OCI-LY1 (cell line): ENCODE data around the gene PRELID2.

ENCODE experiments used
- H2AFZ ChIP-seq: fragments of 200-600 bp; sonication (generic), shearing (Covaris generic); 2 replicates; pipeline ENCODE4 v1.6.0; 2014; ENCODE audit warnings: antibody characterized with exemption, mild to moderate bottlenecking, low read length
- H3F3A ChIP-seq: fragments of 200-600 bp; sonication (generic), shearing (Covaris generic); 2 replicates; pipeline ENCODE4 v1.6.0; 2014; ENCODE audit warnings: mild to moderate bottlenecking, antibody characterized with exemption, low read length, moderate library complexity; ENCODE audit not compliant: insufficient read depth
- H3K27ac ChIP-seq: fragments of 200-600 bp; sonication (generic); 2 replicates; pipeline ENCODE4 v1.5.1; 2014; ENCODE audit warnings: low read length, mixed run types, mild to moderate bottlenecking, low read depth; ENCODE audit not compliant: poor library complexity, severe bottlenecking
- H3K27me3 ChIP-seq: fragments of 200-600 bp; sonication (generic); 2 replicates; pipeline ENCODE4 v1.6.0; 2014; ENCODE audit warnings: antibody characterized with exemption, mild to moderate bottlenecking, low read length, moderate library complexity; ENCODE audit not compliant: insufficient read depth
- H3K36me3 ChIP-seq: fragments of 200-600 bp; sonication (generic); 2 replicates; pipeline ENCODE4 v1.6.1; 2014; ENCODE audit warnings: mild to moderate bottlenecking, antibody characterized with exemption, low read length, moderate library complexity, mixed read lengths; ENCODE audit not compliant: insufficient read depth
- H3K4me1 ChIP-seq: fragments of 200-600 bp; sonication (generic); 2 replicates; pipeline ENCODE4 v1.5.1; 2014; ENCODE audit warnings: mild to moderate bottlenecking, low read length, moderate library complexity; ENCODE audit not compliant: insufficient read depth, severe bottlenecking
- H3K4me2 ChIP-seq: fragments of 200-600 bp; sonication (generic), shearing (Covaris generic); 2 replicates; pipeline ENCODE4 v1.6.1; 2014; ENCODE audit warnings: low read length
- H3K4me3 ChIP-seq: fragments of 200-600 bp; sonication (generic); 2 replicates; pipeline ENCODE4 v1.5.1; 2014; ENCODE audit warnings: low read length, low read depth, mild to moderate bottlenecking, mixed read lengths; ENCODE audit not compliant: poor library complexity, severe bottlenecking
- H3K79me2 ChIP-seq: fragments of 200-600 bp; shearing (Covaris generic); 2 replicates; pipeline ENCODE4 v1.6.1; 2016; ENCODE audit warnings: mixed run types, low read length, mixed read lengths; ENCODE audit not compliant: insufficient read depth
- H3K9ac ChIP-seq: fragments of 200-600 bp; sonication (generic), shearing (Covaris generic); 2 replicates; pipeline ENCODE4 v1.6.1; 2014; ENCODE audit warnings: mild to moderate bottlenecking, low read length, mixed read lengths
- H3K9me2 ChIP-seq: fragments of 200-600 bp; sonication (generic), shearing (Covaris generic); 2 replicates; pipeline ENCODE4 v1.6.1; 2014; ENCODE audit warnings: low read depth, mild to moderate bottlenecking, low read length, mixed read lengths
- H3K9me3 ChIP-seq: fragments of 200-600 bp; shearing (Covaris generic); 2 replicates; pipeline ENCODE4 v1.6.1; 2014; ENCODE audit warnings: low read length, mixed read lengths
- H4K20me1 ChIP-seq: fragments of 200-600 bp; sonication (generic), shearing (Covaris generic); 2 replicates; pipeline ENCODE4 v1.6.0; 2016; ENCODE audit warnings: mild to moderate bottlenecking, low read length; ENCODE audit not compliant: insufficient read depth
- EZH2 ChIP-seq: fragments of 200-600 bp; sonication (generic), shearing (Covaris generic); IDR thresholded peaks from 2 replicates; pipeline ENCODE4 v1.8.0; 2017; ENCODE audit warnings: borderline replicate concordance, mixed run types, mild to moderate bottlenecking, antibody characterized with exemption, low read length, moderate library complexity, mixed read lengths
- TF ChIP-seq, protein P1 (sequence below): fragments of 200-600 bp; sonication (generic), shearing (Covaris generic); IDR thresholded peaks from 2 replicates; pipeline ENCODE4 v1.5.1; 2017; ENCODE audit warnings: mild to moderate bottlenecking, antibody characterized with exemption, low read length, moderate library complexity, mixed read lengths

The PRELID2 gene

DNA sequence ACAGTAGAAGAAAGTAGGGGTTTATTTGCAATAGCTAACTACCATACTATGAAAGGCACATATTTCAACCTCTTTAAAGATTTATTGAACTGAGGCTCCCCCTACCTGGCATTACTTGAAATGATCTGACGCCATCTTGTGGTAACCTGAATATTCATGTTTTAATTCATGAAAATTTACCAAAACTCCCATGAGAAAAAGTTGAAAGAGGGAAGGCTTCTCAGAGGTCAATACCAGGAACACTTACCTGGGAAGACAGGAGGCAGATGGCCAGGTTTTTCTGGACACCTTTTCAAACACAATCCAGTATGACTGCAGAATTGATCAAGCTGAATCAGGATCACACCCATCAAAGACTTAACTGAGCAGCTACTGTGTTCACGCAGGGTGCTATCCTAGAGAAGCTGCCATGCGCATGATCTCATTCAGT is 9.4 kb downstream of the PRELID2 start:
- Histone ChIP-seq H3K4me2 (no peak overlapping the region), H2AFZ (no peak overlapping the region), H3K9me2 (no peaks in the 10 kb centered on the region), H3F3A (no peaks in the 10 kb centered on the region), H3K79me2 (no peaks in the 10 kb centered on the region), H3K9ac (no peak overlapping the region), H3K4me1 (no peaks in the 10 kb centered on the region), H3K4me3 (no peak overlapping the region), H3K27me3 (no peaks in the 10 kb centered on the region), H3K9me3 (no peaks in the 10 kb centered on the region), H3K27ac (no peak overlapping the region), H4K20me1 (no peaks in the 10 kb centered on the region), H3K36me3 (no peaks in the 10 kb centered on the region)
- no peak for TF ChIP-seq EZH2
- TF ChIP-seq, protein P1, sequence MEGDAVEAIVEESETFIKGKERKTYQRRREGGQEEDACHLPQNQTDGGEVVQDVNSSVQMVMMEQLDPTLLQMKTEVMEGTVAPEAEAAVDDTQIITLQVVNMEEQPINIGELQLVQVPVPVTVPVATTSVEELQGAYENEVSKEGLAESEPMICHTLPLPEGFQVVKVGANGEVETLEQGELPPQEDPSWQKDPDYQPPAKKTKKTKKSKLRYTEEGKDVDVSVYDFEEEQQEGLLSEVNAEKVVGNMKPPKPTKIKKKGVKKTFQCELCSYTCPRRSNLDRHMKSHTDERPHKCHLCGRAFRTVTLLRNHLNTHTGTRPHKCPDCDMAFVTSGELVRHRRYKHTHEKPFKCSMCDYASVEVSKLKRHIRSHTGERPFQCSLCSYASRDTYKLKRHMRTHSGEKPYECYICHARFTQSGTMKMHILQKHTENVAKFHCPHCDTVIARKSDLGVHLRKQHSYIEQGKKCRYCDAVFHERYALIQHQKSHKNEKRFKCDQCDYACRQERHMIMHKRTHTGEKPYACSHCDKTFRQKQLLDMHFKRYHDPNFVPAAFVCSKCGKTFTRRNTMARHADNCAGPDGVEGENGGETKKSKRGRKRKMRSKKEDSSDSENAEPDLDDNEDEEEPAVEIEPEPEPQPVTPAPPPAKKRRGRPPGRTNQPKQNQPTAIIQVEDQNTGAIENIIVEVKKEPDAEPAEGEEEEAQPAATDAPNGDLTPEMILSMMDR = peak; percentile 83

DNA sequence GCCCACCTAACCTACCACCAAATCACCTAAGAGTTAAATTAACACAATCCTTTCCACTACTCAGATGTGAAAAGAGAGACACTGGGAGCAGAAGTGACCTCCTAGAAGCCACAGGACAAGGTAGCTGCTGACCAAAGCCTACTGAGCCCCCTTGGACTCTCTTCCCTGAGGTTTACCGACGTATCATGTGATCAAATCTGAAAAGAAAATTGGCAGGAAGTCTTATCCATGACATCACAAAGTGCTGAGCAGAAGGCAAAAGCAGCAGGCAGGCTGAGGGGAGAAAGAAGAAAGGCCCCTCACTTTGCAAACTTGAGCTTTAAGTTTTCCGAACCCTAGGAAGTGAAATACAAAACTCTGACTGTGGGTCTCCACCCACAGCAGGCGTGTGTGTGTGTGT is 11.1 kb downstream of the PRELID2 start:
- H3K27me3 ChIP-seq = no peaks in the 10 kb centered on the region
- H2AFZ ChIP-seq = no peak overlapping the region
- H3F3A ChIP-seq = no peaks in the 10 kb centered on the region
- no peaks in the 10 kb centered on the region for H3K4me1 ChIP-seq
- H3K4me3 ChIP-seq = no peak overlapping the region
- H4K20me1 ChIP-seq = no peaks in the 10 kb centered on the region
- H3K9me3 ChIP-seq = no peaks in the 10 kb centered on the region
- H3K36me3 ChIP-seq = no peaks in the 10 kb centered on the region
- no peak overlapping the region for H3K9ac ChIP-seq
- no peak overlapping the region for H3K27ac ChIP-seq
- TF ChIP-seq, protein P1 = no peak
- no peak for TF ChIP-seq EZH2
- H3K79me2 ChIP-seq = no peaks in the 10 kb centered on the region
- no peak overlapping the region for H3K4me2 ChIP-seq
- no peaks in the 10 kb centered on the region for H3K9me2 ChIP-seq

DNA sequence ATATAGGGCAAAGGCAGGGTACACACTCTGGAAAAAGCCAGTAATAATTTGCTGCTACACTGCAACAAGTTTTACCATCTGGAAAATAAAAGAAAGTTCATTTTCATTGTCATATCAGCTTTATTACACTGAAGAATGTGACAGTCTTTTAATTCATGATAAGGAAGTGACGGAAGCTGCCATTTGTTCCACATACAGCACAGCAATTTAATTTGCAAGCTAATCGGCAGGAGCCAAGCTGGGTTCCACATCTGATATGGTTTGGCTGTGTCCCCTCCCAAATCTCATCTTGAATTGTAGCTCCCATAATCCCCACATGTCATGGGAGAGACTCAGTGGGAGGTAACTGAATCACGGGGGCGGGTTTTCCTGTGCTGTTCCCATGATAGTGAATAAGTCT is 16.5 kb downstream of the PRELID2 start:
- Histone ChIP-seq H3K4me2 (no peak overlapping the region), H3K4me3 (no peak overlapping the region), H3K36me3 (no peaks in the 10 kb centered on the region), H3K79me2 (no peaks in the 10 kb centered on the region), H3K27ac (no peak overlapping the region), H3K9ac (no peak overlapping the region), H3K4me1 (no peaks in the 10 kb centered on the region), H3K27me3 (no peaks in the 10 kb centered on the region), H4K20me1 (no peaks in the 10 kb centered on the region), H3F3A (no peaks in the 10 kb centered on the region), H3K9me3 (no peaks in the 10 kb centered on the region), H2AFZ (no peak overlapping the region), H3K9me2 (no peaks in the 10 kb centered on the region)
- TF ChIP-seq, protein P1 = no peak
- no peak for TF ChIP-seq EZH2
